Smooth muscle cell of the brain vasculature (primary cell): ENCODE data around the gene SAE1.

ENCODE experiments used
- DNase-seq: peaks from one replicate; pipeline ENCODE4 v3.0.0-alpha.2; 2012; ENCODE audit warnings: low read depth, low spot score

Gene SAE1

DNA sequence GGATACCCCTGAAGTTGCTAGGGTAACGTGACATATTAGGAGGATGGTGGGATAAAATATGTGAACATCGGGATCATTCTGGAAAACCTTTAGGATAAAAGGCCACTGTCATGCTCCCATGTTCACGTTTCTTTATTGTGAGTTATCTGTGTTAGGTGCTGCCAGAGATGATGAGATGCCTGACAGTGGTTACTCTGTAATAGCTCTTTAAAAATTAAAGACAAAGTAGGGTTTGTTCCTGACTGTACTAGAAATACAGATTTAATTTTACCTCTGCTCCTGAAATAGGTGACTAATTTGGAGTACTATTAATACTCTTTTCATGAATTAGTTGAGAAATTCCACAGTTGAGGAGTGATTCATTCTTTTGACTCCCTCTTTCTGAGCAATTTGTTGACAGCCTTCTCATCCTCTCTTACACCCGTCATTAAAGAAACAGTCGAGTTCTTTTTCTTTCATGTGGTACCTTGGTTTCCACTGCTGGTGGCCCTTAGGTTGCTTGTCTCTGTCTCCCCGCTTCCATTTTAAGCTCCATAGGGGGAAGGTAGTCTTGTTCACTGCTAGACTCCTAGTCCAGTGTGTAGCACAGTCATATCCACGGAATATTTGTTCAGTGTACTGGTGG lies 28.4 kb downstream of the SAE1 start:
- no peak for DNase-seq

DNA sequence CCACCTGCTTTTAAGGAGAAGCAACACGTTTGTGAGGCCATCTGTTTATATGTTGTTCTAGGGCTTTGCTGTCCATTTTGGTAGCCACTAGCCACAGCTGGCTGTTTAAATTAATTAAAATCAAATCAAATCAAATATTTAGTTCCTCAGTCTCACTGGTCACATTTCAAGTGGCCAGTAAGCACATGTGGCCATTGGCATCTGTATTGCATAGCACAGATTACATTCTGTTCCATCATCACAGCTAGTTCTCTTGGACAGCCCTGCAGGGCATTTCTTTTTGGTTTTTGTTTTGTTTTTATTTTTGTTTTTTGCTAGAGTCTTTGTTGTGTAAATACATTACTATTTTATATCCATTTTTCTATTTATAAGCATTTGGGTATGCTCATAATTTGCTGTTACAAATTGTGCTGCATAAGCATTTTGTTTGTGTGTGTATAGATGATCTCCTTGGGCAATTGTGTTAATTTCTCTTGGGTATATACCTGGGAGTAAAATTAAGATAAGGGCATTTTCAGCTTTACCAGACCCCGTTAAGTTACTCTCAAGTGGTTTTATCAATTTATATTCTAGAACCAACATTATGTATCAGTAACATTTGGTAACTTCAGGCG lies 31.3 kb downstream of the SAE1 start:
- DNase-seq, result no peak

DNA sequence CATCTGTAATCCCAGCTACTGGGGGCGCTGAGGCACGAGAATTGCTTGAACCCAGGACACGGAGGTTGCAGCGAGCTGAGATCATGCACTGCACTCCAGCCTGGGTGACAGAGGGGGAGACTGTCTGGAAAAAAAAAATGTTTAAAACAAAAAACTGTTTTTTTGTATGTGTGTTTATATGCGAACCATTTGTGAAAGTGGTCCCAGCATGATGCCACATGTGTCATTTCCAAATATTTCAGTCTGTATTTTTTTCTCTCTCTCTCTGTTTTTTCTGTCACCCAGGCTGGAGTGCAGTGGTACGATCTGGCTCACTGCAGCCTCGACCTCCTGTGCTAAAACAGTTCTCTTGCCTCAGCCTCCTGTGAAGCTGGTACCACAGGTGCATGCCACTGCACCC lies 37.4 kb downstream of the SAE1 start:
- DNase-seq, result no peak

DNA sequence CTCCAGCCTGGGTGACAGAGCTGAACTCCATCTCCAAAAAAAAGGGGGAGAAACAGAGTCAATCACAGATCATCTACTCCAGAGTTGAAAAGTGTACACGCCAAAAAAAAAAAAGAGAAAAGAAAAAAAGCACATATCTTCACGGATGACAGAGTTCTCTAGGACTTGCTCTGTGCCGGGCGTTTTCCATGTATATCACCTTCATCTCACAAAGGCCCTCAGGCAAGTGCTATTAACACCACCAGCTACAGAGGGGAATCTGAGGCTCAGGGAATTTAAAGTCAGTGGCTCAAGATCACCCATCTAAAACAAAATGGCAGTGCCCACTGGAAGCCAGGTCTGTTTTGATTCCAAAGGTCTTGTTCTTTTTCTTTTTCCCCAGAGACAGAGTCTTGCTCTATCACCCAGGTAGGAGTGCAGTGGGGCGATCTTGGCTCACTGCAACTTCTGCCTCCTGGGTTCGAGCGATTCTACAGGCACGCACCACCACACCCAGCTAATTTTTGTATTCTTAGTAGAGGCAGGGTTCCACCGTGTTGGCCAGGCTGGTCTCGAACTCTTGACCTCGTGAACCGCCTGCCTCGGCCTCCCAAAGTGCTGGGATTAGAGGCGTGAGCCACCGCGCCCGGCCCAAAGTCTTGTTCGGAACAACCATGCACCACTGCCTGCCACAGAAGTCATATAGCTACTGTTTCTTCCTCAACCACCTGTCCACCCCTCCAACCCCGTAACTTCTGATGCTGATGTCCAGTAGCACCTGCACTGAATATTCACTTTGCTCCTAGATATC lies 42.2 kb downstream of the SAE1 start:
- DNase-seq, result no peak

DNA sequence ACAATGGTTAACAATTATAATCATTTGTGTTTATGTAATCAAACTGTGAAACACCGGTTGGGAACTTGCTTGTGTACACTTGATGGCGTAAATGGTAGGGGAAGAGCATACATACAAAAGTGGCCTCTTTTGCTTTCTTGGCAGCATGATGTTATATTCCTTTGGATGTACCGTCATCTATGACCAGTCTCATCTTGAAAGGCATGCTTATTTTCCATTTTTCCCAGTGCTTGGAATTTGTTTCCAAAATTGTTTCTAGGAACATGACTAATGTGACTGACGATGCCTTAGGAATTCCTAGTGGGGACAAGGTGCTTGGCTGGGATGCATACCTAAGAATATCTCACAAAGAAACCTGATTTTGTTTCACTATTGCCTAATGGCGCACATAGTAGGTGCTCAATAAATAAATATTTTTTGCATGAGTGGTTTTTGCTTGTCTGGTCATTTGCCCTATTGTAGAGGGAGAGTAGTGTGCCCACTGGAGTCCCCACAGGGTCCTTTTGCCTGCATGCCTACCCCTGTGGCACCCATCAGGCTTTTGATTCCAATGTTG lies 45.5 kb downstream of the SAE1 start:
- no peak for DNase-seq

DNA sequence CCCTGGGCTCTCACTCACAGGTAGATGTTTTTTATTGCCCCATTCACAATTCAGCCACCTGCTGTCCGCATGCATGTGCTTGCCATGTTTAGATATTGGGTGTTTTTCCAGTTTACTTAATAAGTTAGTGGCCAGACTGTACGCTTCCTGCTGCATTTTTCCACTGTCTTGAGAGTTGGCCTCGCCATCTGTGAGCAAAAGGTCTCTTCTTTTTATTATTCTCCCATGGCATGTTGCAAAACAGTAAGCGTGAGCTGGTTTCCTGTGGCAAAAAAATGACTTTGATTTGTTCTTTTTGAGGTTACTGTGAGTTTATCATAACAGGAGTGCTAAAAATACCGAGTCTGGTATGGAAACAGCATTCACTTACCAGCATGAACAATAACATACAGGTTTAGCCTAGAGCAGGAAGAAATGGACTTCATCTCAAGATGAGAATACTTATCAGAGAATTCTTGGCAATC lies 46.0 kb downstream of the SAE1 start:
- peak; percentile 78 for DNase-seq

DNA sequence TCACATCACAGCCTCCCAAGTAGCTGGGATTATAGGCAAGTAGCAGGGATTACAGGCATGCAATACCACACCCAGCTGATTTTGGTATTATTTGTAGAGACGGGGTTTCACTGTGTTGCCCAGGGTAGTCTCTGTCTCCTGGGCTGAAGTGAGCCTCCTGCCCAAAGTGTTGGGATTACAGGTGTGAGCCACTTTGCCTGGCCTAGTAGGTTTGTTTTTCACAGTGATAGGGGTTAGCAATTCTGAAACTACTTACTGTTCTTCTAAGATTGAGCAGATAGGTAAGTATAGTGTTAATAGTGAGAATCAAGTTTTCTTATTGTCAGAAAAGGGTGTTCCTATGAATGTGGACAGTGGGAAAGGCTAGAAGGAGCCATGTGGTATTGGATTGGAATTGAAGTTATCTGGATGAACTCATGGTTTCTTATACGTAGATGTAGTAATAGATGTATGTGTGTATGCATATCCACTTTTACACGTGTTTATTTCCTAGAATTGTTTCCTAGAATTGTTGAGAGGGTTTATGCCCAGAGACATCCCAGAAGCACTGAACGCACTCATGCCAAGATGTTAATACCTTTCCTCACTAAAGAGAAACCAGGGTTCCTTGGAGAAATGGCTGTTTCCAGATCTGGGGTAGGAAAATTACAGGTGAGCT lies 49.1 kb downstream of the SAE1 start:
- no peak for DNase-seq

DNA sequence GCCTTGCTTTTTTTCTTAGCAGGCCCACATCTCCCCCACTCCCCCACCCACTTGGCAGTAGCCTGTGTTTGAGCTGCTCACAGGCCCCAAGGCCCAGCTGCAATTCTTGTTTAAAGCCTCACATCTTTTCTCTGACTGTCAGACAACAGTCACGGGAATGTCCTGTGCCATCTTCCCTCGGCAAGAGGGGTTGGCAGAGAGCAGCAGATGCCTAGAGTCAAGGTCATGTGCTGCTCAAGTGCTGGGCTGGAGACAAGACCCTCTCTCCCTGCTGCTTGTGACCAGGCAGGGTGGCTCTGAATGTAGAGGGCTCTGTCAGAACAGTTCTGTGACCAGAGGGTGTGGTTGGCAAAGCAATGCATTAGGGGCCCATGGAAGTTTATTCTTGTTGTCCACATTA lies 53.0 kb downstream of the SAE1 start:
- no peak for DNase-seq

DNA sequence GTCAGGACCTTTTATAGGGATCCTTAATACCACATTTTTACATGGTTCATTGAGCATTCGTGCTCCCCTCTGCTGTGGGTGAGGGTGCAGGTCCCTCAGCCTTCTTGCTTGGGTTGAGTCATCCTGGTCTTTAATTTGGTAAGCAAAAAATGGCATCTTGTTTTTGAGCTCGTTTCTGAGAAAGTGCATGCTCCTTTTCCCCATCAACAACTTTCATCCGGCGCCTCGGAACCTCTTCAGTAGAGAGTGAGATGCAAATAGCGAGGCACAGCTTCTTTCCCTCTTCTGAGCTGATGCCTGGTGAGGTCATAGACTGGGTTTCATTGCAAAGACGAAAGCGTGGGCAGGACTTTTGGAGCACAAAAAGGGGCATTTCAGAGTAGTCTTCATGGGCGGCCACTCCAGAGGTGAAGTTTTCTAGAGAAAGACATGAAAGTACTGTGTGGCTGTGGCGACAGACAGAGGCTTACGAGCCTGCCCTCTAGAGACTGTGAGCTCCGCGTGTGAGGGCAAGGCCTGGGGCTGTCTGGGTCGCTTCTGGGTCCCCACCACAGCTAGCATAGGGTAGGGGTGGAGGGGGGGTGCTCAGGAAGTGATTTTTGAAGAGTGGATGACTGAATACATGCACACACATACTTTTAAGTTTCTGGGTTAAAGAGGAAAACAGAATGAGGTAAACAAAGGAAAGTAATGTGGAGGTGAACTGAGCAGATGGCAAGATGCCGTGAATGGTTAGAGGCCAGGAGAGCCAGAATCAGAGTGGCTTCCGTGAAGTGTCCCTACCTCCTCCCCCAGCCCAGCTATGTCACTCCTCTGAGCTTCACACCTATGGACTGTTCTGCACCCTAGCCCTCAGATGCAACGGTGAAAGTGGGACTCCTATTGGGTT lies 56.1 kb downstream of the SAE1 start:
- DNase-seq, result no peak

DNA sequence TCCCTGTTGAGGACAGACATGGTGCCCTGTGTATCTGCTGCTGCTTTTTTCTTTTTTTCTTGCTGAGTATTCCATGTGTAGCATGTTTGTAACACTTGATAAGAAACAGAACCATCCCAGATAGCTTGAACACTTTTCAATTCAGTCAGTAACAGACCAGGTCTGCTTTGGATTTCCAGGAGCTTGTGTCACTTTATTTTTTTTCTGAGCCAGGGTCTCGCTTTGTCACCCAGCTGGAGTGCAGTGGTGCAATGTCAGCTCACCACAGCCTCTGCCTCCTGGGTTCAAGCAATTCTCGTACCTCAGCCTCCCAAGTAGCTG lies 56.7 kb downstream of the SAE1 start:
- DNase-seq, result no peak

DNA sequence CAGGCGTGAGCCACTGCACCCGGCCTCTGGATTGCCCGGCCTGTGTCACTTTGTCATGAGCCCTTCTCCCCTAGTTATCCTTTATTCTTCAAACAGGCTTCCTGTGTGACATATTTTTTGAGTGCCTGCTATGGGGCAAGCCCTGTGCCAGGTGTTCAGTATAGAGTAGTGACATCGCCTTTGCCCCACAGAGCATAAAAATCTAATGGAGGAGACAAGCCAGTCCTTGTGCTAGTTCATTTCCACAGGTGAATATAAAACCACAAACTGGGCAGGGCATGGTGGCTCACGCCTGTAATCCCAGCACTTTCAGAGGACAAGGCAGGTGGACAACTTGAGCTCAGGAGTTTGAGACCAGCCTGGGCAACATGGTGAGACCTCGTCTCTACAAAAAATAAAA lies 57.2 kb downstream of the SAE1 start:
- no peak for DNase-seq

DNA sequence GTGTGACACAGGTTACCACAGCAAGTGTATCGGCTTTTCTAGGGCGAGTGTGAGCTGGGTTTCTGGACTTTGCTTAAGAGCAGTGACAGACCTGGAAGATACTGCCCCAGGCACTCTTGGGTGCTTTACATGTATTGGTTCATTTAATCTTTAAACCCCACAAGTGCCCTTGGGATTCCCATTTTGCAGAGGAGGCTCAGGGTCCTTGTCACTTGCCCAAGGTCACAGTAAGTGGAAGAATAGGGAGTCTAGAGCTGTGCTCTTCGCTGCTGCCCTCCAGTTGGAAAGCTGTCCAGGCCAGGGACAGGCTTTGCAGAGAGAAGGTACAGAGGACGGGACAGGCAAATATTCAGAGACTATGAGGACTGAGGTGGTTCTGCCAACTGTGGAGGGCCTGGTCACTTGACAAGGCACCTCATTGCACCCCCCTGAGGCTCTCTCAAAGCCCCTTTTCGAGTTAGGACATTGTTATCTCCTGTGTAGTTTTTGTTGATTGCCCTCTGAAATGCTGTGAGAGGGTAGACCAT lies 57.9 kb downstream of the SAE1 start:
- DNase-seq, result no peak

DNA sequence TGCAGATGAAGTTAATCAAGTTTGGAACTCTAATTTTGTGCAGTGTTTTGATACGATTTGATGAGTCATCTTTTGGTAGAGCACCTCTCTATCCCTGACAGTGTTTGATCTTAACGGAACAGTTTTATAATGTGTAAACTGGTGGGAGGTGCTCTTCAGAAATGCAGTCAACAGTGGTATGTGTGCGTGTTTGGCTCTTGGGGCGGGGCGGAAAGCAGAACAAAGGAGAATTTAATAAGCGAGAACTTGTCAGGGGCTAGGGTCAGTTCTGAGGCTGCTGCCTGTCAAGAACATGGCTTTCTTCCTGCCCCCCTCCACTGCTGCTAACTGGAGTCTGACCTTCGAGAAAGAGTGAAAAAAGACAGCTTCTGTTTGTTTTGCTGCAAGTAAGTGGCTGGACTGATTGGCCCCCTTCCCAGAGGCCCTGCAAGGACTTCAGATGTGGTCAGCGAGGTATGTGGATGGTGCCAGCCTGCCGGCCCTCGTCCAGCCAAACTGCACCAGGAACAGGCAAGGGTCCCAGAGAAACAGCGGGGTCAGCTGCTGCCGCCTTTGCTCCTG lies 59.6 kb downstream of the SAE1 start:
- DNase-seq, result peak; percentile 57

DNA sequence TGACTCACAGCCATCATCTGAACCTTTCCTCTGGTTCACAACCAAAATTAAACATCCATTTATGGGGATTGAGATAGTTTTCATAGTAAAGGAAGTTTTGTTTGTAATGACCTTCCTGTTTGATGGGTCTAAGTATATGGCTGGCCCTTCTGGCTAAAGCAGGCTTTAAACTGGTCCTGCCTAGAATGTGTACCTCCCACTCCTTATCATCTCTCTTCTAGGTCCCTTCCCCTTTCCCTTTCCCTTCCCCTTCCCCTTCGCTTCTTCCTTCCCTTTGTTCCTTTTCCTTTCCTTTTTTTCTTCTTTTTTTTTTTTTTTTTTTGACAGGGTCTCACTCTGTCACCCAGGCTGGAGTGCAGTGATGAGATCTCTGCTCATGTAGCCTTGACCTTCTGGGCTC lies 64.8 kb downstream of the SAE1 start:
- DNase-seq, result no peak

DNA sequence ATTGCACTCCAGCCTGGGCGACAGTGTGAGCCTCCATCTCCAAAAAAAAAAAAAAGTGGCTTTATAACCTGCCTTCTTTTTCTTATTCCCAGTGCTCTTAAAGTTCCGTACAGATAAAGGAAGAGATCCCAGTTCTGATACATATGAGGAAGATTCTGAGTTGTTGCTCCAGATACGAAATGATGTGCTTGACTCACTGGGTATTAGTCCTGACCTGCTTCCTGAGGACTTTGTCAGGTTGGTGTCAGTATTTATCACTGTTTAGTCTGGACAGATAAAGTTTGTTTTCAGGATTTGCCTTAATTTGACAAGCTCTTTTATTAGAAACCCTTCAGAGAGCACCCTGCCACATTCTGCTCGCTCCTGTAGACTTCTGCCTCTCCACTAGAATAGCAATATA lies 66.5 kb downstream of the SAE1 start:
- DNase-seq, result no peak

DNA sequence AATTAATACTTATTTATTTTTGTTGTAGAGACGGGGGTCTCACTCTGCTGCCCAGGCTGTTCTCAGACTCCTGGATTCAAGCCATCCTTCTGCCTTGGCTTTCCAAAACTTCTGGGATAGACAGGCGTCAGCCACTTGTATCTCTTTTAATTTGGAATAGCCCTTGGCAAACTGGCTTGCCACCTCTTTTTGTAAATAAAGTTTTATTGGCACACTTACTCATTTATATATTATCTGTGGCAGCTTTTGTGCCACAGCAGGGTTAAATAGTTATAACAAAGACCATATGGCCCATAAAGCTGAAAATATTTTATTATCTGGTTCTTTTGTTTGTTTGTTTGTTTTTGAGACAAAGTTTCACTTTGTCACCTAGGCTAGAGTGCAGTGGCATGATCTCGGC lies 69.9 kb downstream of the SAE1 start:
- no peak for DNase-seq

DNA sequence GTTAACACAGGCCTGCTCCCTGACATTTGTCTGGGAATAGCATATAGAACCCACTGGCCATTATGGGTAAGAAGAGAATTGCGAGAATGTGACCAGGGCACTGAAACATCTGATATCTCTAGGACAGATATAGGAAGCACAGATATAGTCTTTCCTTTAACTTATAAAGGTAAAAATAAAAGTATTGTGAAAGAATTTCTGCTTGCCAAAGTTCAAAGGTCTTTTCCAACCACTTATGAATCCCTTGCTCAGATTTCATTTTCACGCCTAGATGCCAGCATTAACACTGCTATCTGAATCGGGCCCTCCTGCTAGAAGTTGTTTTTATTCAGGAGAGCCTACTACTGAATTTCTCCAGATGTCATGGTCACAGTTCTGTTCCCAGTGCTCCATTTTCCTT lies 72.6 kb downstream of the SAE1 start:
- DNase-seq, result no peak

DNA sequence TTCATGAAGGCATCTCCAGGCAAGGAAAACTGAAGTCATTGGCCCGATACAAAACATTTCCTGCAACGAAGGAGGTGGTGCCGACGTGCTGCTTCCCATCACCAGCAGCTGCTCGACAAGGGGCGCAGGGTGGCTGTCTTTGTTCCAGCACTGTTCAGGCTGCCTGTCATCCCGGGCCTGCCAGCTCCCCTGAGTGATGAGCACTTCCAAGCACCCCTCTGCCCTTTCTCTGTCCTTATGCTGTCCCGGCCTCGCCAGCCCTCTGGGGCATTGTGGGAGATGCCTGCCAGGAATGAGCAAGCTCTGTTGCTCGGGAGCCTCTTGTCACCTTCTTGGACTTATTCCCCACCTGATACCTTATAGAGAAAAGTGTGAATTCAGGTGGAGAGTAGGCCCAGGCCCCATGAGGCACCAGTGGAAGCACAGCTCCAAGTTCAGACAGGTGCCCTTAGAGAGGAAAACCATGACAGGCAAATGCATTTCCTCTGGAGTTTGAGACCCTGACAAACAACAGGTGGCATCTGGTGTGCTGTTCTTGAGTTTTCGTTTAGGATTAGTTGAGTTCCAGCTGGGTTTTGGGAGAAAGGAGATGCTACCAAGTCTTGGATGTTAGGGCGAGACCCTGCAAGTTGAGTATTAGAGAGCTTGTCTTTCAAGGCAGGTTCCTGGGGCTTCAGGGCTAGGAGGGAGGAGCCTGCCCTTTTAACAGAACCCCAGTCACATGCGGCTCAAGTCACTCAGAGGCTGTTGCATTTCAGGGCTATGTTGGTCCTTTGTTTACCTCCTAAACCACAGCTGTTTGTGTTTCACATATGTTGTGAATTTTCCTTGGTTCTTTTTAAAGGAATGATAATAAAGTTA lies 78.9 kb downstream of the SAE1 start:
- DNase-seq, result no peak

DNA sequence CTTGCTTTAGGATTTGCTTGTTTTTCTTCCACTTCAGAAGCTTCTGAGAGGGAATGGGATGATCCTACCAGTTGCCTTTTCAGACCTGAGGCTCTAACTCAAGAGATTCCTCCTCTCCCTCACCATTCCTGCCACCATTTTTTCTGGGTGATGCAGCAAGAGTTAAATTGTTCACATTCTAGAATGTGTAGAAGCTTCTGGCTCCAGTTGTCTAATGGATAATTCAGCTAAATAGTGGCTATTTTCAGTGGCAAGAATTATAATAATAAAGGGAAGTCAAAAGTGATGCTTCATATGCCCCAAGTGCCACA lies 79.5 kb downstream of the SAE1 start:
- no peak for DNase-seq
